GM18907 (cell line): ENCODE measurements around the gene FTSJ3.
"Not testable (repeated sequence)": the region's sequence is repeated elsewhere in the genome, so short reads cannot be mapped to it uniquely, and the experiment has no call there.

Experiments used
- ATAC-seq: cut with Tn5 transposase; IDR thresholded peaks from one replicate; pipeline ENCODE4 v1.9.1; 2021; ENCODE audit warnings: mild to moderate bottlenecking, moderate library complexity; ENCODE audit not compliant: unreplicated experiment

FTSJ3 gene

GRCh38 chr17:63827002-63827800 lies at the start of gene FTSJ3, which contains the start of gene PSMC5:
FTSJ3 (minus strand) TSS chr17:63827663; CDS start chr17:63826902, 761 bp downstream.
PSMC5 (plus strand) TSS chr17:63827431; CDS start chr17:63827491, 60 bp downstream.
- ATAC-seq, result peak; percentile 87

DNA sequence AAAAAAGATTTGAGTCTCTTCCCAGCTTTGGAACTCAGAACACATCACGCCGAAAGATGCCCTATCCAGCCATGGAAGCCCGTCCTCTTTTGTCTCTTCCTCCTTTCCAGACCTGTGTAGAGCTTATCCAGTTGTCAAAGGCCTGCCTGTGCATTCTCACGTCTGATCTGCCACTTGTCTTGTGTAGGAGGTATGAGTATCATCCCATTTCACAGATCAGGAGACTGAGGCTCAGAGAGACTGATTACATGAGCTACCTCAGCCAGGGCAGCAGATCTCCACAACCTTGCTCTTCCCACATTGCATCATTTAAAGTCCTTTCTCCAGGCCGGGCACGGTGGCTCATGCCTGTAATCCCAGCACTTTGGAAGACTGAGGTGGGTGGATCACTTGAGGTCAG lies 47.2 kb upstream of the FTSJ3 start:
- not testable (repeated sequence) for ATAC-seq

GRCh38 chr17:63874061-63874626 lies 46.7 kb upstream of the FTSJ3 start:
- not testable (repeated sequence) for ATAC-seq

- not testable (repeated sequence) for ATAC-seq
Observed at GRCh38 chr17:63873577-63873976, 46.1 kb upstream of the FTSJ3 start, which contains the start of gene CSH2. CSH2 (minus strand) TSS chr17:63873677; CDS start chr17:63873614, 63 bp downstream.

GRCh38 chr17:63871646-63872365 lies 44.3 kb upstream of the FTSJ3 start:
- ATAC-seq, result not testable (repeated sequence)

DNA sequence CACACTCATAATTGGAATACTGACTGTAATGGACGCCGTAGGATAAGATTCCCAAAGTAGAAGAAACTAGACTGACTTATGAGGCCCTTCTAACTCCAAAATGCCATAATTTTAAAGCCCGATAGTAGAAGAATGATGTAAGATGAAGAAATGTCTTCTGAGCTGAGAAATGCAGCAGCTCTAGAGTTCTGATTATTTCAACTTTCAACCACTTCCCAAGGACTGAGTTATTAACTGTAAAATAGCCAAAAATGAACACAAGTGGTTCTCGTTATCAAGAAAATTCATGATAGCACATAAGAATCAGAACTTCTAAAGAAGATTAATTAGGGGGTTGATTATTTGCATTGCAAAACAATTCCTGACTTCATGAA lies 42.8 kb upstream of the FTSJ3 start:
- not testable (repeated sequence) for ATAC-seq

GRCh38 chr17:63869491-63870291 lies 42.2 kb upstream of the FTSJ3 start:
- not testable (repeated sequence) for ATAC-seq

- not testable (repeated sequence) for ATAC-seq
Observed at GRCh38 chr17:63866625-63867024, 39.2 kb upstream of the FTSJ3 start.

- no peak for ATAC-seq
Observed at GRCh38 chr17:63859257-63859656, 31.8 kb upstream of the FTSJ3 start.

DNA sequence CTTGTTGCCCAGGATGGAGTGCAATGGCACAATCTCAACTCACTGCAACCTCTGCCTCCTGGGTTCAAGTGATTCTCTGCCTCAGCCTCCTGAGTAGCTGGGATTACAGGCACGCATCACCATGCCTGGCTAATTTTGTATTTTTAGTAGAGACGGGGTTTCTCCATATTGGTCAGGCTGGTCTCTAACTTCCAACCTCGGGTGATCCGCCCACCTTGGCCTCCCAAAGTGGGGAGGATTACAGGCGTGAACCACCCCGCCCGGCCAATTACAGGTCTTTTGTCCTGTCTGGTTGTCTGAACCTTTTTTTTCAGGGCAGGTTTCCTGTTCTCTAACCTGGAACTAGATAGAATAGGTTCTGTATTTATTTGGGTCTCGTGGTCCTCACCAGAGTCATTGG lies 29.0 kb upstream of the FTSJ3 start:
- not testable (repeated sequence) for ATAC-seq

DNA sequence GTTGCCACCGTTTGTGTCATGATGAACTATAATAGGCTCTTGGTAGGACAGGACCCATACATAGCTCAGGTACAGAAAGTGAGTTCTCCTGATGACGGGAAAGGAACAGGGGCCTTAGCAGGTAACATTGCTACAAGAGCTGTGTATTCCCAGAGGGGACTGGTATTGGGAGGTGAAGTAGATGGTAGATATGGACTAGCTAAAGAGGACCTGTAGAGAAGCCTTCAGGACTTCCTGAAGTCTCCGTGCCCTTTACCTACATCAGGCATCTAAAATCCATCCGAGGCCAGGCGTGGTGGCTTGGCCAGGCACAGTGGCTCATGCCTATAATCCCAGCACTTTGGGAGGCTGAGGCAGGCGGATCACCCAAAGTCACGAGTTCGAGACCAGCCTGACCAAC lies 27.7 kb upstream of the FTSJ3 start:
- ATAC-seq, result no peak

DNA sequence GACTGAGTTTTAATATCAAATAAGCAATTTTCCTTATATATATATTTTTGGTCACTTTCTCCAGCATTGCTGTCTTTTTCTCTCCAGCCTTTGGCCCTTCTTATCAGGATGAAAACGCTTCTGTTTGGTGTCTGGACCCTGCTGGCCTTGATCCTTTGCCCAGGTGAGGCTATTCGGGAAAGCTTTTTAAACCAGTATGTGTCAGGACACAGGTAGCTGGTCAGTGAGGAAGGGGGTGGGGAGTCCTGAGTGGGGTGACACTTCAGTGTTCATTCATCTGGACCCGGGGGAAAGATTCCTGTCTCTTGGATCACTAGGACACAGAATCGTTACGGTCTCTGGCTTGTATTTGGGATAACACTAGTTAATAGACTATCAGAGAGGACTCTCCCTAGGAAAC lies 27.2 kb upstream of the FTSJ3 start:
- ATAC-seq, result no peak

- no peak for ATAC-seq
Observed at GRCh38 chr17:63853260-63853659, 25.8 kb upstream of the FTSJ3 start.

GRCh38 chr17:63850401-63850800 lies 22.9 kb upstream of the FTSJ3 start:
- ATAC-seq, result no peak

DNA sequence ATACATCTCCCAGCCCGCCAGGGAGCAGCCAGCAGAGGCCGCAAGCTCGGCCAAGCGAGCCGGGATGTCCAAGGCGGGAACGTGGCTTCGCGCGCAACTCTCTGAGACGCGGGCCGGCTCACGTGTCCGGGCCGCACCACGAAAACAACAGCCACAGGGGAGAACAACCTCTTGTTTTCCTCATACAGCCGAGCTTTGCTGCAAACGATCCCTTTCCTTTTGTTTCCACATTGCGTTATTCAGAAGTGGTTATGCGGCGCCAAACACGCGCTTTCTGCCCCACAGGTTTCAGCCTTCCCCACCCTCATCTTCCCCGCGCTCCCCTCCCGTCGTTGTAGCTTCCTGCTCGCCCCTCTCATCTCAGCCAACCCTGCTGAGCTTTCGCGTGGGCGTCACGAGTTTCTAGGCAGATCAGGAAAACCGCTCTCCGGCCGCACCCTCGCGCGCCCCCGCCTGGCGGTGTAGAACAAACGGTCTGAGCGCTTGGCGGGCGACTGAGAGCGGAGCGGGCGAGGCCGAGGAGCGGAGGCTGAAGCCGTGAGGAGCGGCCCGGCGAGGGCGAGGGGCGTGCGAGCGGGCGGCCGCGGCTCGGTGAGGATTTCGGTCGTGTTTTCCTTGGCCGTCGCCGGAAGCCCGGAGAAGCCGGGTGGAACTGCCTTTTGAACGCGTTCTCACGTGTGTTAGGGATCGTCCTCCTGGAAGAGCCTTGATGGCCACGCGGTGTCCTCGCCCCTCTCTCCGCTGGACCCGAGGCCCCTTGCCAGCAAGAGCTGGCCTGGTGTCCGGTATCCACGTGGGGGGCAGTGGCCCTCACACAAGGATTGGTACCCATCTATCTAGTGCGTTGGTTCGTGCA lies 21.6 kb upstream of the FTSJ3 start:
- peak; percentile 75 for ATAC-seq

GRCh38 chr17:63847525-63848249 lies 20.2 kb upstream of the FTSJ3 start:
- no peak for ATAC-seq

DNA sequence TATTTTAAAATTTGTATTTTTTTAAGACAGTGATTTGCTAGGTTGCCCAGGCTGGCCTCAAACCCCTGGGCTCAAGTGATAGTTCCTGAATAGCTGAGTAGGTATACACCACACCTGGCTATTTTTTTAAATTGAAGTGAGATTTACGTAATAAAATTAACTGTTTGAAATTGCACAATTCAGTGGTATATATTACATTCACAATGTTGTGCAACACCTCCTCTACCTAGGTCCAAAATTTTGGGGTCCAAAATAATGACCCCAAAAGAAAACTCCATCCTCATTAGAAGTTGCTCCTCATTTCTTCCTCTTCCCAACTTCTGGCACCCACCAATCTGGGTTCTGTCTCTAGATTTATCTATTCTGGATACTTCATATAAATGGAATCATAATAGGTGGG lies 18.0 kb upstream of the FTSJ3 start:
- ATAC-seq, result no peak

DNA sequence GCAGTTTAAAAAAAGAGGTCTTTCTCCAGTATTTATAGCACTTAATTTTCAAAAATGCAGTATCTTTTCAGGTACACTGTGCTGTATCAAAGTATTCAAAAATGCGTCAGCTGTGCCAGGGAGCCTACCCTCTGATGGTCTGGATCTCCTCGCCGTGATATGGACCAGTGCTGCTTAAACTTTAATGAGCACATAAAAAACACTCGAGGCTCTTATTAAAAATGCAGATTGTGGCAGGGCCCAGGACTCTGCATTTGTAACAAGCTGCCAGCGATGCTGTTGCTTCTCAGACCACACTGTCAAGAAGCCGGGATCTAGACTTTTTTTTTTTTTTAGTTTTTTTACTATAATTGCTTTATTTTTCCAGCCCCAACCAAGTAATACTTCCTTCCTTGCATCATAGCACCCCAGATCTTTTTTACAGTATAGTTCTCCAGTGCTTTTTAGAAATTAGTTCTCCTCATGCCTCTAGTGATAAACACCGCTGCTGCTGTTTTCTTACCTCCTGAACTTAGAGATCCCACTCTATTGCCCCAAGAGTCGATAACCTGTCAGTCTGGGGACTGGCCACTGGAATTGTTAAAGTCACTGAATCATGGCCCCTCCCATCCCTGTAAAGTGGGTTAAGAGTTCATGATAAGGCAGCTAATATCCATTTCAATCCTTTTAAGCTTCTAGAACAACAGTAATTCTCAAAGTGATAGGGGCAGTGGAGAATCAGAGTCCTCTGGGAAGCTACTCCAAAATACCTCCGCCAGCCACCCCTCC lies 16.6 kb upstream of the FTSJ3 start:
- no peak for ATAC-seq
